ENCODE data around the gene TTLL11. TPM values are rescaled to one million over a fixed set of nuclear protein-coding genes. Genes with fewer than 3 reads are reported as not detected.

Gene TTLL11
- total RNA-seq, 1 experiment from 2014 or later = 3.8 TPM

- H3K27ac ChIP-seq = no peak overlapping the region
- no peak overlapping the region for H3K4me3 ChIP-seq
- no peaks in the 10 kb centered on the region for H3K36me3 ChIP-seq
- H3K27me3 ChIP-seq (replicated peaks) = no peaks in the 10 kb centered on the region
- no peaks in the 10 kb centered on the region for H3K9me3 ChIP-seq (replicated peaks)
- DNase-seq (ENCODE audit: low read depth in 1 of 2, low spot score in 2 of 2) = no peak
- H3K4me1 ChIP-seq (replicated peaks) = no peaks in the 10 kb centered on the region
Measured at GRCh38 chr9:121935739-121936138, 157.4 kb downstream of the TTLL11 start.

DNA sequence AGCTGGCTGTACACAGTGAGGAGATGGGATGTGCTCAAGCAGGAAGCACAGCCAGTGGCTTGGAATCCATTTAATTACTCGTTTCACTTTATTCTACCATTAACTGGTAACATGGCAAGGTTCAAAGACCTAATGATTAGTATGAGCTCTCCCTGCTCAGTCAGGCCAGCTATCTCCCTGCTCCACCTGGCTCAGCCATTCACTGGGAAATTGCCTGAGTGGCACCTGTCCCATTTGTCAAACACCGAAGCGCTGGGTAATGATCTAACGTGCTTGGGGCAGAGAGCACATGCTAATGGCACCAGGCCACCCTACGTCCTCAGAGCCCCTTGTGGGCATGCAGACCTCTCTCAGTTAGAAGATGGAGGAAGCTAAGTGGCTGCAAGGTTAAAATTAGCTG, 162.2 kb downstream of the TTLL11 start:
- no peak overlapping the region for H3K4me3 ChIP-seq
- H3K27ac ChIP-seq = no peak overlapping the region
- no peaks in the 10 kb centered on the region for H3K36me3 ChIP-seq
- H3K27me3 ChIP-seq (replicated peaks) = no peaks in the 10 kb centered on the region
- H3K4me1 ChIP-seq (replicated peaks) = no peaks in the 10 kb centered on the region
- H3K9me3 ChIP-seq (replicated peaks) = no peaks in the 10 kb centered on the region
- DNase-seq (ENCODE audit: low read depth in 1 of 2, low spot score in 2 of 2) = no peak

- Histone ChIP-seq H3K4me3 (no peak overlapping the region), H3K9me3 (replicated peaks) (no peaks in the 10 kb centered on the region), H3K4me1 (replicated peaks) (no peaks in the 10 kb centered on the region), H3K27ac (no peak overlapping the region), H3K27me3 (replicated peaks) (no peaks in the 10 kb centered on the region), H3K36me3 (no peaks in the 10 kb centered on the region)
- no peak for DNase-seq (ENCODE audit: low read depth in 1 of 2, low spot score in 2 of 2)
Measured at GRCh38 chr9:121929893-121930875, 162.9 kb downstream of the TTLL11 start.

DNA sequence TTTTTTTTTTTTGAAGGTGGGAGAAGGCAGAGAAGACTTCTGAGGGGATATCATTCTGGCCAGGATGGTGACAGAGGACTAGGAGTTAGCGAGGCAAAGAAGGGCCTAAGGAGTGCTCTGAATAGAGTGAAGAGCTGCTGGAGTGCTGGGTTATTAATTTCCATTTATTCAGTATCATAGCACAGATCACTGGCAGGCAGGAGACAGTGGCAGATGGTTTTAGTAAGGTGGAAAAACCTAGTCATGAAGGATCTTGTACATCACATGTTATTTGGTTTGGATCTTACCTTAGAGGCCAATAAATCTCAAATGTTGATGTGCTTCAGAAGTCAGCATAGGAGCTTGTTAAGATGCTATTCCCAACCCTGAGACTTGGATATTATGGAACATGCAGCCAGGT, 165.5 kb downstream of the TTLL11 start:
- Histone ChIP-seq H3K27ac (no peak overlapping the region), H3K4me3 (no peak overlapping the region), H3K4me1 (replicated peaks) (no peaks in the 10 kb centered on the region), H3K27me3 (replicated peaks) (no peaks in the 10 kb centered on the region), H3K9me3 (replicated peaks) (no peaks in the 10 kb centered on the region), H3K36me3 (no peaks in the 10 kb centered on the region)
- no peak for DNase-seq (ENCODE audit: low read depth in 1 of 2, low spot score in 2 of 2)

DNA sequence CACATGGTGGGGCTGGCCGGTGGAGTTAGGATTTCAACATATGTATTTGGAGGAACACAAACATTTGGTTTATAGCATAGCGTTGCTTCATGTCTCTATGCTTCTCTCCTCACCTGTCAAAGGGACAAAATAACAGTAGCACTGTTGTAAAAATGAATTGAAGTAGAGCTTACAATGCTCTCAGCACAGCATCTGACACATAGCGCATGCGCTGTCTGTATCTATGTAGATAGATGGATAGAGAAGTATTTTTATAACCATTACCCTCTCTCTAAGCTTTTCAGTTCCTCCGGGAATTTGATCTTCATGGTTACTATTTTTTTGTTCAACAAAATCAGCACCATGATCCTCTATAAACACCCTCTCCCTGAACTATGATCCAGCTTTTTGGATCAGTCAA, 166.0 kb downstream of the TTLL11 start:
- Histone ChIP-seq H3K27me3 (replicated peaks) (no peaks in the 10 kb centered on the region), H3K9me3 (replicated peaks) (no peaks in the 10 kb centered on the region), H3K4me1 (replicated peaks) (no peaks in the 10 kb centered on the region), H3K36me3 (no peaks in the 10 kb centered on the region), H3K4me3 (no peak overlapping the region), H3K27ac (no peak overlapping the region)
- DNase-seq (ENCODE audit: low read depth in 1 of 2, low spot score in 2 of 2) = no peak

- DNase-seq (ENCODE audit: low read depth in 1 of 2, low spot score in 2 of 2) = no peak
- H3K4me1 ChIP-seq (replicated peaks) = no peaks in the 10 kb centered on the region
- H3K9me3 ChIP-seq (replicated peaks) = no peaks in the 10 kb centered on the region
- no peaks in the 10 kb centered on the region for H3K27me3 ChIP-seq (replicated peaks)
- H3K36me3 ChIP-seq = no peaks in the 10 kb centered on the region
- H3K4me3 ChIP-seq = no peak overlapping the region
- no peak overlapping the region for H3K27ac ChIP-seq
Measured at GRCh38 chr9:121926351-121926801, 166.7 kb downstream of the TTLL11 start.

DNA sequence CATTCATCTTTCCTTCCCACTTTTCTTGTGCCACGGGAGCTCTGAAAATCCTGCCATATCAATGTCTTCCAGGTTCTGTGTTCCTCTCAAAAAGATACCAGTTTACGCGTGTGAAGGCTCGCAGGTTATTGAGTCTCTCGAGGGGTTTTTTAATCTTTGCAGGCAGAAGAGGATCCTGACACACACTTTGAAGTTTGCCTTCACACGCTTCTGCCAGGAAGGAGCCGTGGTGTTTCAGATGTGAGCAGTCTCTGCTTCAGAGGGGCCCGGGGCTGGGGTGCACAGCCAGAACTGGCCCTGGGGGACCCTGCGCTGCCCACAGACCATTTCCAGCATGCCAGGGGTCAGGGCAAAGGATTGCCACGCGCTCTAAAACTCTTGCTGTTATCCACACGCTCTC, 167.2 kb downstream of the TTLL11 start:
- no peak overlapping the region for H3K27ac ChIP-seq
- H3K4me1 ChIP-seq (replicated peaks) = no peaks in the 10 kb centered on the region
- DNase-seq (ENCODE audit: low read depth in 1 of 2, low spot score in 2 of 2) = no peak
- H3K36me3 ChIP-seq = no peaks in the 10 kb centered on the region
- H3K27me3 ChIP-seq (replicated peaks) = no peaks in the 10 kb centered on the region
- no peak overlapping the region for H3K4me3 ChIP-seq
- no peaks in the 10 kb centered on the region for H3K9me3 ChIP-seq (replicated peaks)

- Histone ChIP-seq H3K27ac (no peak overlapping the region), H3K9me3 (replicated peaks) (no peaks in the 10 kb centered on the region), H3K4me1 (replicated peaks) (no peaks in the 10 kb centered on the region), H3K27me3 (replicated peaks) (no peaks in the 10 kb centered on the region), H3K4me3 (no peak overlapping the region), H3K36me3 (no peaks in the 10 kb centered on the region)
- DNase-seq (ENCODE audit: low read depth in 1 of 2, low spot score in 2 of 2) = no peak
Measured at GRCh38 chr9:121924700-121925099, 168.4 kb downstream of the TTLL11 start.

DNA sequence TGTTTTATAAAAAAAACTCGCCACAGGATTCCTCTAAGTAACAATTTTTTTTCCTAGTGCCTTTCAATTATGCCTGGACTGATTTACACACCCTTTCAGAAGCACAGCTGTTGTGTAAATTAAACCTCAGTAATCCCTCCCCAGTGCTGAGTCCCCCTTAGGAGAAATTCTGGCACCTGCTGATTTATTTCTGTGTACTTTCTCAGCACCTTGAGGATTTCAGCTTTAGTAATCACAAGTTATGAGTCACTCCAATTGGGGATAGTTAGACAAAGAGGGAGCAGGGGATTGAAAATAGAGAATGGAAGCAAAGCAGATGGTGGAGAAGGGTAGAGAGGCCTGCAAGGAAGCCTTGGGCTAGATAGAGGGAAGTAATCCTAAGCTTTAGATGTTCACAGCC, 171.7 kb downstream of the TTLL11 start:
- no peak for DNase-seq (ENCODE audit: low read depth in 1 of 2, low spot score in 2 of 2)
- H3K27me3 ChIP-seq (replicated peaks) = no peaks in the 10 kb centered on the region
- H3K27ac ChIP-seq = no peak overlapping the region

GRCh38 chr9:121917375-121918335, 175.5 kb downstream of the TTLL11 start:
- Histone ChIP-seq H3K4me3 (no peak overlapping the region), H3K4me1 (replicated peaks) (no peaks in the 10 kb centered on the region), H3K9me3 (replicated peaks) (no peaks in the 10 kb centered on the region), H3K36me3 (no peaks in the 10 kb centered on the region), H3K27me3 (replicated peaks) (no peaks in the 10 kb centered on the region), H3K27ac (no peak overlapping the region)
- no peak for DNase-seq (ENCODE audit: low read depth in 1 of 2, low spot score in 2 of 2)

More for the DNA sequence above, 171.7 kb downstream of the TTLL11 start:
- no peaks in the 10 kb centered on the region for H3K9me3 ChIP-seq (replicated peaks)
- no peaks in the 10 kb centered on the region for H3K4me1 ChIP-seq (replicated peaks)
- no peaks in the 10 kb centered on the region for H3K36me3 ChIP-seq
- H3K4me3 ChIP-seq = no peak overlapping the region

GRCh38 chr9:121915304-121915625, 177.8 kb downstream of the TTLL11 start:
- no peaks in the 10 kb centered on the region for H3K4me1 ChIP-seq (replicated peaks)
- DNase-seq (ENCODE audit: low read depth in 1 of 2, low spot score in 2 of 2) = no peak
- no peaks in the 10 kb centered on the region for H3K27me3 ChIP-seq (replicated peaks)
- H3K36me3 ChIP-seq = no peaks in the 10 kb centered on the region
- H3K4me3 ChIP-seq = no peak overlapping the region
- no peak overlapping the region for H3K27ac ChIP-seq
- H3K9me3 ChIP-seq (replicated peaks) = no peaks in the 10 kb centered on the region

GRCh38 chr9:121914604-121915303, 178.4 kb downstream of the TTLL11 start:
- no peak for DNase-seq (ENCODE audit: low read depth in 1 of 2, low spot score in 2 of 2)
- no peak overlapping the region for H3K4me3 ChIP-seq
- H3K27me3 ChIP-seq (replicated peaks) = no peaks in the 10 kb centered on the region
- H3K9me3 ChIP-seq (replicated peaks) = no peaks in the 10 kb centered on the region
- H3K36me3 ChIP-seq = no peaks in the 10 kb centered on the region
- no peaks in the 10 kb centered on the region for H3K4me1 ChIP-seq (replicated peaks)
- H3K27ac ChIP-seq = no peak overlapping the region

- Histone ChIP-seq H3K27ac (no peak overlapping the region), H3K9me3 (replicated peaks) (no peaks in the 10 kb centered on the region), H3K4me1 (replicated peaks) (no peaks in the 10 kb centered on the region), H3K27me3 (replicated peaks) (no peaks in the 10 kb centered on the region), H3K4me3 (no peak overlapping the region), H3K36me3 (no peaks in the 10 kb centered on the region)
- DNase-seq (ENCODE audit: low read depth in 1 of 2, low spot score in 2 of 2) = no peak
Measured at GRCh38 chr9:121914017-121914595, 179.0 kb downstream of the TTLL11 start.
